GM23338 (cell line): ENCODE data around the gene DERA. TPM values are rescaled to one million over a fixed set of nuclear protein-coding genes. Genes with fewer than 3 reads are reported as not detected.

Experiments used
- ATAC-seq: fragments of 200-7000 bp; cut with Tn5 transposase; 3 replicates; pipeline ENCODE4 v1.9.1; 2020
- DNase-seq: peaks from one replicate; pipeline ENCODE4 v3.0.0-alpha.2; 2015; ENCODE audit warnings: low spot score
- H2AFZ ChIP-seq: fragments of 200-600 bp; sonication (generic); 2 replicates; pipeline ENCODE4 v1.8.0; 2016; ENCODE audit warnings: antibody characterized with exemption, mild to moderate bottlenecking, moderate library complexity
- H3F3A ChIP-seq: fragments of 200-600 bp; sonication (generic); replicated peaks from 2 replicates; pipeline ENCODE4 v1.8.0; 2017; ENCODE audit warnings: antibody characterized with exemption, mixed run types, low read depth
- H3K27ac ChIP-seq: fragments of 200-600 bp; sonication (generic); 2 replicates; pipeline ENCODE4 v1.6.1; 2016; ENCODE audit warnings: low read depth
- H3K27me3 ChIP-seq: fragments of 200-600 bp; sonication (generic); 2 replicates; pipeline ENCODE4 v1.8.0; 2016; ENCODE audit warnings: mild to moderate bottlenecking, mixed run types, moderate library complexity; ENCODE audit not compliant: insufficient read depth
- H3K36me3 ChIP-seq: fragments of 200-600 bp; sonication (generic); 2 replicates; pipeline ENCODE4 v1.8.0; 2016; ENCODE audit warnings: mild to moderate bottlenecking; ENCODE audit not compliant: insufficient read depth
- H3K4me1 ChIP-seq: fragments of 200-600 bp; sonication (generic); 2 replicates; pipeline ENCODE4 v1.8.0; 2016; ENCODE audit warnings: mild to moderate bottlenecking, moderate library complexity; ENCODE audit not compliant: insufficient read depth
- H3K4me2 ChIP-seq: fragments of 200-600 bp; sonication (generic); 2 replicates; pipeline ENCODE4 v1.7.1; 2017; ENCODE audit warnings: mixed run types
- H3K4me3 ChIP-seq: fragments of 200-600 bp; sonication (generic); 2 replicates; pipeline ENCODE4 v1.6.1; 2016; ENCODE audit warnings: mixed run types
- H3K79me2 ChIP-seq: fragments of 200-600 bp; sonication (generic); replicated peaks from 2 replicates; pipeline ENCODE4 v1.8.0; 2017; ENCODE audit warnings: mild to moderate bottlenecking; ENCODE audit not compliant: insufficient read depth
- H3K9me2 ChIP-seq: fragments of 200-600 bp; sonication (generic); 2 replicates; pipeline ENCODE4 v1.8.0; 2017; ENCODE audit not compliant: insufficient read depth
- H4K20me1 ChIP-seq: fragments of 200-600 bp; sonication (generic); replicated peaks from 2 replicates; pipeline ENCODE4 v1.8.0; 2017; ENCODE audit warnings: mild to moderate bottlenecking; ENCODE audit not compliant: insufficient read depth
- H3K27ac Mint-ChIP-seq: 2 replicates; pipeline ENCODE4 v1.8.0; 2020; ENCODE audit warnings: inconsistent platforms, mild to moderate bottlenecking, moderate library complexity, mixed read lengths
- H3K27me3 Mint-ChIP-seq: 3 replicates; pipeline ENCODE4 v1.8.0; 2022; ENCODE audit warnings: low read depth, mild to moderate bottlenecking, moderate library complexity, mixed read lengths, inconsistent platforms; ENCODE audit not compliant: insufficient read depth, poor library complexity
- H3K36me3 Mint-ChIP-seq: 3 replicates; pipeline ENCODE4 v1.8.0; 2021; ENCODE audit warnings: low read depth, mild to moderate bottlenecking, inconsistent platforms, moderate library complexity, mixed read lengths
- H3K4me1 Mint-ChIP-seq: 3 replicates; pipeline ENCODE4 v1.8.0; 2020; ENCODE audit warnings: mild to moderate bottlenecking, inconsistent platforms, mixed read lengths
- H3K4me3 Mint-ChIP-seq: 3 replicates; pipeline ENCODE4 v1.8.0; 2021; ENCODE audit warnings: moderate library complexity, mild to moderate bottlenecking, inconsistent platforms, mixed read lengths
- H3K9me3 Mint-ChIP-seq: 3 replicates; pipeline ENCODE4 v1.8.0; 2020; ENCODE audit warnings: moderate library complexity, mild to moderate bottlenecking, inconsistent platforms, mixed read lengths
- CREB1 ChIP-seq: fragments of 250-450 bp; sonication (Bioruptor Pico); IDR thresholded peaks from 2 replicates; pipeline ENCODE4 v1.5.0; 2020; ENCODE audit warnings: low read depth, mild to moderate bottlenecking, moderate library complexity
- EZH2 ChIP-seq: fragments of 200-600 bp; sonication (generic); IDR thresholded peaks from one replicate; pipeline ENCODE4 v1.8.0; 2017; ENCODE audit warnings: antibody characterized with exemption, mild to moderate bottlenecking, low read depth; ENCODE audit not compliant: unreplicated experiment
- EZH2phosphoT487 ChIP-seq: fragments of 200-600 bp; sonication (generic); IDR thresholded peaks from one replicate; pipeline ENCODE4 v1.8.1; 2018; ENCODE audit warnings: antibody characterized with exemption; ENCODE audit not compliant: unreplicated experiment
- JUNB ChIP-seq: IDR thresholded peaks from one replicate; pipeline ENCODE4 v1.6.1; 2016; ENCODE audit warnings: antibody characterized with exemption; ENCODE audit not compliant: unreplicated experiment
- NANOG ChIP-seq: IDR thresholded peaks from 2 replicates; pipeline ENCODE4 v1.6.1; 2016; ENCODE audit warnings: antibody characterized with exemption, borderline replicate concordance
- POLR2AphosphoS5 ChIP-seq: IDR thresholded peaks from 2 replicates; pipeline ENCODE4 v1.6.1; 2016; ENCODE audit warnings: antibody characterized with exemption, low read depth
- STAT1 ChIP-seq: IDR thresholded peaks from one replicate; pipeline ENCODE4 v1.6.1; 2016; ENCODE audit warnings: antibody characterized with exemption; ENCODE audit not compliant: unreplicated experiment
- polyA plus RNA-seq: library from polyadenylated mRNA; unstranded; fragments of >200 nt; fragmentation: Nextera tagmentation; extraction: Ambion mirVana; gene quantifications from 2 replicates; pipeline ENCODE4 v1.2.1, GENCODE V29; 2016
- total RNA-seq: library from RNA; depleted of rRNA; stranded (reverse); fragments of >200 nt; shearing (Covaris generic); gene quantifications from 2 replicates; pipeline ENCODE4 v1.2.3, GENCODE V29; 2014
- TF ChIP-seq, protein P1 (sequence below): IDR thresholded peaks from one replicate; pipeline ENCODE4 v1.6.1; 2018; ENCODE audit warnings: antibody characterized with exemption; ENCODE audit not compliant: unreplicated experiment
- TF ChIP-seq, protein P2 (sequence below), 2 experiments: fragments of 200-600 bp in 1 of 2; sonication (generic) in 1 of 2; conservative IDR thresholded peaks; 2 replicates each; pipeline versions ENCODE4 v1.5.1 to v1.6.1; 2016 to 2017; ENCODE audit warnings: antibody characterized with exemption in 2 of 2, low read depth in 2 of 2, mild to moderate bottlenecking in 2 of 2, moderate library complexity in 1 of 2

Gene DERA
- total and polyA plus RNA-seq, 2 experiments from 2014 or later: 20.4 to 27.3 TPM

- TF ChIP-seq, protein P1, sequence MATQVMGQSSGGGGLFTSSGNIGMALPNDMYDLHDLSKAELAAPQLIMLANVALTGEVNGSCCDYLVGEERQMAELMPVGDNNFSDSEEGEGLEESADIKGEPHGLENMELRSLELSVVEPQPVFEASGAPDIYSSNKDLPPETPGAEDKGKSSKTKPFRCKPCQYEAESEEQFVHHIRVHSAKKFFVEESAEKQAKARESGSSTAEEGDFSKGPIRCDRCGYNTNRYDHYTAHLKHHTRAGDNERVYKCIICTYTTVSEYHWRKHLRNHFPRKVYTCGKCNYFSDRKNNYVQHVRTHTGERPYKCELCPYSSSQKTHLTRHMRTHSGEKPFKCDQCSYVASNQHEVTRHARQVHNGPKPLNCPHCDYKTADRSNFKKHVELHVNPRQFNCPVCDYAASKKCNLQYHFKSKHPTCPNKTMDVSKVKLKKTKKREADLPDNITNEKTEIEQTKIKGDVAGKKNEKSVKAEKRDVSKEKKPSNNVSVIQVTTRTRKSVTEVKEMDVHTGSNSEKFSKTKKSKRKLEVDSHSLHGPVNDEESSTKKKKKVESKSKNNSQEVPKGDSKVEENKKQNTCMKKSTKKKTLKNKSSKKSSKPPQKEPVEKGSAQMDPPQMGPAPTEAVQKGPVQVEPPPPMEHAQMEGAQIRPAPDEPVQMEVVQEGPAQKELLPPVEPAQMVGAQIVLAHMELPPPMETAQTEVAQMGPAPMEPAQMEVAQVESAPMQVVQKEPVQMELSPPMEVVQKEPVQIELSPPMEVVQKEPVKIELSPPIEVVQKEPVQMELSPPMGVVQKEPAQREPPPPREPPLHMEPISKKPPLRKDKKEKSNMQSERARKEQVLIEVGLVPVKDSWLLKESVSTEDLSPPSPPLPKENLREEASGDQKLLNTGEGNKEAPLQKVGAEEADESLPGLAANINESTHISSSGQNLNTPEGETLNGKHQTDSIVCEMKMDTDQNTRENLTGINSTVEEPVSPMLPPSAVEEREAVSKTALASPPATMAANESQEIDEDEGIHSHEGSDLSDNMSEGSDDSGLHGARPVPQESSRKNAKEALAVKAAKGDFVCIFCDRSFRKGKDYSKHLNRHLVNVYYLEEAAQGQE: no peak
- no peak for TF ChIP-seq EZH2
- no peak for TF ChIP-seq JUNB
- no peak for TF ChIP-seq STAT1
- no peak for TF ChIP-seq NANOG
- no peak for TF ChIP-seq POLR2AphosphoS5
- no peak for TF ChIP-seq CREB1 (CRISPR knock-in tag)
Observed at GRCh38 chr12:15897433-15897832, 13.7 kb upstream of the DERA start (continued).

DNA sequence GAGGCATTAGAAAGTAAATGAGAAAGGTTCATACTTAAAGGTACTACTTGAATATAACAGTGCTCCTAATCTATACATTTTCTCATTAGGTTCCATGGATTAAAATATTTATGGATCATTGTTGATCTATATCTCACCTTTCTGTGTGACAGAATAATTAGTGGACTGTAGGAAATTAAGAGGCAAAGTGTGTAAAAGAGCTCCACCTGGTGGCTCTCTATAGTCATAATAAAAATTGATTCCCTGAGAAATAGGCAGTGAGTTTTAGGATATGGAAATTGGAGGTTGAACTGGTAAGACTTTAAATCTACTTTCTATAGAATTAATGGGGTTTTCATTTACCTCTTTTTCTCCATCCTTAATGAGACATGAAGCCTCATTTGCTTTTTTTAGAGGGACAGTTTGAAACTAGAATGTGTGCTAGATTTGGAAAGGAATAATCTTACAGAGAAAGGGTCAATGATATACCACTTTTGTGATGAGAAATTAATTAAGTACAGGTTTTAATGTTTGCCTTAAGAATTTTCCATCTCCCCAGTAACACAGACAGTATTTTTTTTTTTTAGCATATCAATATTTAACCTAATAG lies 11.8 kb upstream of the DERA start:
- no peaks in the 10 kb centered on the region for H3K27me3 Mint-ChIP-seq
- H2AFZ ChIP-seq: no peak overlapping the region
- no peak overlapping the region for H3K27ac ChIP-seq
- no peak overlapping the region for H3K4me3 Mint-ChIP-seq
- no peaks in the 10 kb centered on the region for H3K4me1 Mint-ChIP-seq
- H3K36me3 Mint-ChIP-seq: peaks cover 79% of the 10 kb centered on the region
- no peak overlapping the region for H3K4me2 ChIP-seq
- no peak for ATAC-seq
- no peak overlapping the region for H3K27ac Mint-ChIP-seq
- no peaks in the 10 kb centered on the region for H3K9me3 Mint-ChIP-seq
- H3K79me2 ChIP-seq: 0 out of 2 replicates have a peak, but pooled peaks cover 6% of the 10 kb centered on the region
- 0 out of 2 replicates have a peak, but pooled peaks cover 24% of the 10 kb centered on the region for H4K20me1 ChIP-seq
- H3K36me3 ChIP-seq: peaks cover 67% of the 10 kb centered on the region
- H3K4me3 ChIP-seq: no peak overlapping the region
- no peaks in the 10 kb centered on the region for H3K4me1 ChIP-seq
- no peaks in the 10 kb centered on the region for H3K27me3 ChIP-seq
- peak; percentile 50 for DNase-seq
- H3K9me2 ChIP-seq: no peaks in the 10 kb centered on the region
- no peaks in the 10 kb centered on the region for H3F3A ChIP-seq
- TF ChIP-seq, protein P2, sequence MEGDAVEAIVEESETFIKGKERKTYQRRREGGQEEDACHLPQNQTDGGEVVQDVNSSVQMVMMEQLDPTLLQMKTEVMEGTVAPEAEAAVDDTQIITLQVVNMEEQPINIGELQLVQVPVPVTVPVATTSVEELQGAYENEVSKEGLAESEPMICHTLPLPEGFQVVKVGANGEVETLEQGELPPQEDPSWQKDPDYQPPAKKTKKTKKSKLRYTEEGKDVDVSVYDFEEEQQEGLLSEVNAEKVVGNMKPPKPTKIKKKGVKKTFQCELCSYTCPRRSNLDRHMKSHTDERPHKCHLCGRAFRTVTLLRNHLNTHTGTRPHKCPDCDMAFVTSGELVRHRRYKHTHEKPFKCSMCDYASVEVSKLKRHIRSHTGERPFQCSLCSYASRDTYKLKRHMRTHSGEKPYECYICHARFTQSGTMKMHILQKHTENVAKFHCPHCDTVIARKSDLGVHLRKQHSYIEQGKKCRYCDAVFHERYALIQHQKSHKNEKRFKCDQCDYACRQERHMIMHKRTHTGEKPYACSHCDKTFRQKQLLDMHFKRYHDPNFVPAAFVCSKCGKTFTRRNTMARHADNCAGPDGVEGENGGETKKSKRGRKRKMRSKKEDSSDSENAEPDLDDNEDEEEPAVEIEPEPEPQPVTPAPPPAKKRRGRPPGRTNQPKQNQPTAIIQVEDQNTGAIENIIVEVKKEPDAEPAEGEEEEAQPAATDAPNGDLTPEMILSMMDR (conservative IDR thresholded peaks at IDR 0.05; ENCODE audit: low read depth in 2 of 2): peak; percentile 53 to 90
- no peak for TF ChIP-seq EZH2phosphoT487
